Neuronal stem cell (in vitro differentiated cells): ENCODE data around the gene GSTM3.
A peak's percentile ranks its signal among the peaks of the same experiment; 100 is the strongest.

ENCODE experiments used
- DNase-seq: peaks from one replicate; pipeline ENCODE4 v3.0.0-alpha.2; 2013; ENCODE audit warnings: low spot score
- H2AFZ ChIP-seq: one replicate; pipeline ENCODE4 v1.6.1; 2013; ENCODE audit warnings: mild to moderate bottlenecking, low read length, inconsistent platforms
- H2AK5ac ChIP-seq: 2 replicates; pipeline ENCODE4 v1.6.1; 2013; ENCODE audit warnings: low read depth, mild to moderate bottlenecking, inconsistent platforms, low read length, moderate library complexity, mixed read lengths
- H2BK120ac ChIP-seq: 2 replicates; pipeline ENCODE4 v1.6.1; 2013; ENCODE audit warnings: low read depth, mild to moderate bottlenecking, inconsistent platforms, low read length, moderate library complexity, mixed read lengths
- H2BK12ac ChIP-seq: one replicate; pipeline ENCODE4 v1.6.1; 2013; ENCODE audit warnings: low read length, inconsistent platforms
- H2BK15ac ChIP-seq: 2 replicates; pipeline ENCODE4 v1.6.1; 2013; ENCODE audit warnings: mild to moderate bottlenecking, low read length, inconsistent platforms, mixed read lengths
- H2BK5ac ChIP-seq: one replicate; pipeline ENCODE4 v1.6.1; 2013; ENCODE audit warnings: inconsistent platforms, mild to moderate bottlenecking, low read length, moderate library complexity
- H3K14ac ChIP-seq: one replicate; pipeline ENCODE4 v1.6.1; 2013; ENCODE audit warnings: low read length, inconsistent platforms
- H3K18ac ChIP-seq: 2 replicates; pipeline ENCODE4 v1.6.1; 2013; ENCODE audit warnings: low read length, inconsistent platforms
- H3K23ac ChIP-seq: 2 replicates; pipeline ENCODE4 v1.6.1; 2013; ENCODE audit warnings: low read depth, mild to moderate bottlenecking, mixed read lengths, low read length, inconsistent platforms; ENCODE audit not compliant: poor library complexity
- H3K27ac ChIP-seq: replicated peaks from 3 replicates; pipeline ENCODE4 v1.5.1; 2013; ENCODE audit warnings: low read length, inconsistent platforms
- H3K27me3 ChIP-seq, 3 experiments: 2 replicates each; pipeline ENCODE4 v1.6.1; 2013; ENCODE audit warnings: low read length in 3 of 3, mild to moderate bottlenecking in 2 of 3, inconsistent platforms in 1 of 3, low read depth in 1 of 3, mixed read lengths in 1 of 3, moderate library complexity in 1 of 3; ENCODE audit not compliant: control insufficient read depth in 3 of 3, insufficient read depth in 3 of 3
- H3K36me3 ChIP-seq, 2 donors: replicated peaks in 1 of 2; 2 replicates each; pipeline ENCODE4 v1.6.1; 2013; ENCODE audit warnings: low read length in 2 of 2; ENCODE audit not compliant: control insufficient read depth in 2 of 2, insufficient read depth in 2 of 2
- H3K4ac ChIP-seq: 2 replicates; pipeline ENCODE4 v1.6.1; 2013; ENCODE audit warnings: inconsistent platforms, mild to moderate bottlenecking, low read length, moderate library complexity
- H3K4me1 ChIP-seq, 2 donors: 1 replicate in 1 of 2; 2 replicates in 1 of 2; pipeline ENCODE4 v1.6.1; 2013; ENCODE audit warnings: low read length in 2 of 2, low read depth in 1 of 2; ENCODE audit not compliant: control insufficient read depth in 2 of 2, insufficient read depth in 1 of 2
- H3K4me2 ChIP-seq: one replicate; pipeline ENCODE4 v1.6.1; 2013; ENCODE audit warnings: mild to moderate bottlenecking, low read length, inconsistent platforms; ENCODE audit not compliant: insufficient read depth, poor library complexity, severe bottlenecking
- H3K4me3 ChIP-seq, 2 donors: 2 replicates each; pipeline ENCODE4 v1.5.1; 2013; ENCODE audit warnings: low read length in 2 of 2, mild to moderate bottlenecking in 2 of 2, inconsistent platforms in 1 of 2, moderate library complexity in 1 of 2
- H3K79me1 ChIP-seq: one replicate; pipeline ENCODE4 v1.6.1; 2013; ENCODE audit warnings: low read depth, mild to moderate bottlenecking, inconsistent platforms, low read length, moderate library complexity
- H3K9ac ChIP-seq: one replicate; pipeline ENCODE4 v1.6.1; 2013; ENCODE audit warnings: mild to moderate bottlenecking, low read depth, low read length, inconsistent platforms; ENCODE audit not compliant: poor library complexity
- H3K9me3 ChIP-seq, 2 donors: replicated peaks in 1 of 2; 2 replicates each; pipeline versions ENCODE3 to v1.6.1; 2013; ENCODE audit warnings: low read length in 2 of 2, mild to moderate bottlenecking in 2 of 2, inconsistent platforms in 1 of 2, low read depth in 1 of 2, mixed read lengths in 1 of 2, moderate library complexity in 1 of 2; ENCODE audit not compliant: control insufficient read depth in 2 of 2, insufficient read depth in 1 of 2
- H4K8ac ChIP-seq: one replicate; pipeline ENCODE4 v1.6.1; 2013; ENCODE audit warnings: low read depth, mild to moderate bottlenecking, inconsistent platforms, low read length, moderate library complexity
- H4K91ac ChIP-seq: one replicate; pipeline ENCODE4 v1.6.1; 2013; ENCODE audit warnings: low read length, low read depth, mild to moderate bottlenecking, inconsistent platforms; ENCODE audit not compliant: poor library complexity
- WGBS, 2 donors: extraction: QIAGEN DNeasy Blood & Tissue Kit; methylation state at CpG; one replicate each; pipeline ENCODE4 v1.1.7; 2013; ENCODE audit warnings: missing lambda C conversion rate in 2 of 2, mixed read lengths in 1 of 2; ENCODE audit not compliant: insufficient read length in 2 of 2, insufficient replicate concordance in 1 of 2; ENCODE audit errors: extremely low coverage in 2 of 2; 5-methylcytosine and 5-hydroxymethylcytosine counted together

The GSTM3 gene

DNA sequence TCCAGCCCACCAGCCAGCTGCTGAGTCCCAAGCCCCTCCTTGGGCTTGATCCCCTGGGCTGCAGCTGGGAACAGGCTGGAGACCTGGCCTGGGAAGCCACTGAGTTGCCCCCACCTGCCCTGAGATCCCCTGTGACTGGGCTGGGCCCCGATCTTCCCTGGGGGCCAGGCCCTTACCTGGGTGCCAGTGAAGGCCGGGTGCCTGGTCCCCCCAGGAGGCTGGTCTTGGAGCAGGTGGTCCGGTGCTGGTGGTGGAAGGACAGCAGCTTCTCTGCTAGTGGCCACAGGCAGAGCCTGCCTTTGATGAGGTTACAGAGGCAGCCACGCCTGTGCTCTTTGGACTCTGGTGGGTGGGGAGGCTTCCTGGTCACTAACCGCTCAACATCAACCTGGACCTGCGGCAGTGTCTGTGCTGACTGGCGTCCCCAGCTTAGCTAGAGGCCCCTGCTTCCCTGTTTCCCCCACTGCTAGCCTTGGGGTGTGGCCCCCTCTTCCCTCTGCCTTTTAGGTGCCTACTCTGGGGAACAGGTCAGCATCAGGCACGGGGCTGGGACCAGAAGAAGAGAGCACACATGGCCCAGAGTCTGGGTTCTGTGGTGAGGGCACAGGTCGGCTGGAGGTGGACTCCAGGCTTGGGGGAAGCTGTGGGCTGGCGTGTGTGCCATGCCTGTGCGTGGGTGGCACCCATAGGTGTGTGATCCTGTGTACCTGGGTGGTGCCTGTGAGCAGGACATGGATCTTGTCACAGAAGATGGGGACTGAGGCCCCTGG is 23.0 kb upstream of the GSTM3 start, which contains the start of gene EPS8L3:
EPS8L3 (minus strand) TSS at position 278 of the 770 bp plus-strand sequence. CDS start 2,174 bp downstream, outside the sequence.
- H2BK5ac ChIP-seq: no peak within 1 kb of the TSS
- H3K4me3 ChIP-seq: no peak within 1 kb of the TSS
- H2AK5ac ChIP-seq: peak within 1 kb of the TSS; percentile 73
- no peak within 1 kb of the TSS for H2BK15ac ChIP-seq
- peaks cover 0 to 7% of the 10 kb centered on the region in 2 donors for H3K4me1 ChIP-seq
- H3K27me3 ChIP-seq: peaks cover 0 to 40% (median 0%) of the 10 kb centered on the region in 3 experiments
- no peak within 1 kb of the TSS for H2AFZ ChIP-seq
- H3K4me2 ChIP-seq: no peak within 1 kb of the TSS
- peak within 1 kb of the TSS; percentile 46 for H3K18ac ChIP-seq
- H3K36me3 ChIP-seq: no peaks in the 10 kb centered on the region
- H3K23ac ChIP-seq: peak within 1 kb of the TSS; percentile 21
- H3K9me3 ChIP-seq: no peaks in the 10 kb centered on the region
- H2BK12ac ChIP-seq: no peak within 1 kb of the TSS
- no peak within 1 kb of the TSS for H3K4ac ChIP-seq
- peak within 1 kb of the TSS; percentile 82 for H4K91ac ChIP-seq
- peak within 1 kb of the TSS; percentile 64 for H3K14ac ChIP-seq
- no peak within 1 kb of the TSS for H2BK120ac ChIP-seq
- DNase-seq: no peak
- H4K8ac ChIP-seq: no peak within 1 kb of the TSS
- no peak within 1 kb of the TSS for H3K27ac ChIP-seq
- H3K9ac ChIP-seq: peak within 1 kb of the TSS; percentile 13
- WGBS, 2 donors: no CpG with 5 or more reads among the region's 11 CpGs
- no peaks in the 10 kb centered on the region for H3K79me1 ChIP-seq

DNA sequence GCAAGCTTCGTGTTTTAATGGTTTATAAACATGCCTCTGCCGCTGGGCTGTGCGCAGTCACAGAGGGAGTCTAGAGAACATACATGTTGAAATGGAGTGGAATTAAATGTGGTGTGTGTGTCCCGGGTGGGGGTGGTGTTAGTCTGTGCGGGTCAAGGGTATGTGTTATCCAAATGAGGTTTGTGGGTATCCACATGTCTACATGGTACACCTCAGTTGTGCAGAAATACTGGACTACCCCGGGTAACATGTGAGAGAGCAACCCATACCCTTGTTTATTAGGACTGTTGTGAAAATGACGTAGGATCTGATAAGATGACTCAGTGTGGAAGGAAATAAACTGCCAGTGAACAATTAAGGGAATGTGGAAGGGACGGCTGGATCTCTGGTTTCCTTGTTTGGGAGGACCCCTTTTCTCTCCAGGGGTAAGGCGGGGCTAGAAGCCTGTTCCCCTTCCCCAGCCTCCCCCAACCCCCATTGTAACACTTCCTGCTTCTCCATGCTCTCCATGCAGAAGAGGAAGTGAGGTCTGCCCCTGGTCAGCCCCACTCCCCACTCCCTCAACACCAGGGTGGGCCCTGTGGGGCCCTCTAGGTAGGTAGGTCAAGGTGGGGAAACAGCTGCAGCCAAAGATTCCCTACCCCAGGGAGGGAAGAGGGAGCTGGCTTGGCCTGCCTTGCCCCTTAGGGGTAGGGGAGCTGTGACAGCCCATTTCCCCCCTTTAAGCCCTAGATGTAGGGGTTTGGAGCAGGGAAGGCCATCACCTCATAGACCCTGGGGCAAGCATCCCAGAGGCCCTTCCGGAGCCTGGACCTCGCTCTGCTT is 22.2 kb upstream of the GSTM3 start:
- peaks cover 0 to 7% of the 10 kb centered on the region in 2 donors for H3K4me1 ChIP-seq
- WGBS, 2 donors: no CpG with 5 or more reads among the region's 11 CpGs
- H4K91ac ChIP-seq: no peak overlapping the region

DNA sequence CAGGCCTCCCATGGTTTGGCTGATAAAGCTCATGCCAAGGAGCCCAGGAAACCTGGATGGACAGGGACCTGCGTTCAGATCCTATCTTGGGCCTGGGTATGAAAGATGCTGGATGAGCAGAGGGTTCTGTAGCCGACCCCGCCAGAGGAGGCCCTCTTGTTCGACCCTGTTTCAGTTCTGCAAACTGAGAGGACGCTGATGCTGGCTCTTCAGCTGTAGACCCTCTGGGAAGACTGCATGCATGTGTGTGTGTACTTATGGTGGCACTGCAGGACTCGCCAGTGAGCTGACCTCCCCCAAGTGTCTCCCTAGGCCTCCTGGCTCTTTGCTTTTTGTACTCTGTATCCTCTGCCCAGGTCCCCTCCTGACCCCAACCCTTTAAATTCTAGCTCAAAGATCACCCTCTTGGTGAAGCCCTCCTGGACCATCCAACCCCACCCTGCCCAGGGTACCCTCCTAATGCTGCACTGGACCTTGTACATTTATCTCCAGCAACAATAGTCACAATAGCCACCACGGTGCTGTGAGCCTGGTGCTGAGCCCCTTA is 21.3 kb upstream of the GSTM3 start:
- Histone ChIP-seq H3K27me3 (peaks cover 0 to 28% (median 0%) of the 10 kb centered on the region in 3 experiments), H3K79me1 (no peaks in the 10 kb centered on the region), H3K9ac (no peak overlapping the region), H3K4me2 (no peak overlapping the region), H3K23ac (no peak overlapping the region), H4K91ac (no peak overlapping the region), H2BK15ac (no peak overlapping the region), H3K9me3 (no peaks in the 10 kb centered on the region), H3K18ac (no peak overlapping the region), H3K27ac (no peak overlapping the region), H2BK5ac (no peak overlapping the region), H3K14ac (no peak overlapping the region), H2BK120ac (no peak overlapping the region), H3K4me1 (peaks cover 0 to 7% of the 10 kb centered on the region in 2 donors), H2AK5ac (no peak overlapping the region), H2BK12ac (no peak overlapping the region), H3K4ac (no peak overlapping the region), H4K8ac (no peak overlapping the region), H3K36me3 (no peaks in the 10 kb centered on the region), H2AFZ (no peak overlapping the region), H3K4me3 (no peak overlapping the region)
- WGBS, 2 donors: no CpG with 5 or more reads among the region's 7 CpGs
- DNase-seq: no peak

More for the DNA sequence above, 22.2 kb upstream of the GSTM3 start:
- H3K18ac ChIP-seq: peak overlapping the region; percentile 3
- H3K27ac ChIP-seq: no peak overlapping the region
- H3K23ac ChIP-seq: no peak overlapping the region
- no peak overlapping the region for H3K4ac ChIP-seq
- H3K4me2 ChIP-seq: no peak overlapping the region
- H3K4me3 ChIP-seq: no peak overlapping the region
- H2BK120ac ChIP-seq: no peak overlapping the region
- H2BK15ac ChIP-seq: no peak overlapping the region
- DNase-seq: no peak
- peaks cover 0 to 36% (median 0%) of the 10 kb centered on the region in 3 experiments for H3K27me3 ChIP-seq
- H3K9ac ChIP-seq: no peak overlapping the region
- no peak overlapping the region for H2BK5ac ChIP-seq
- no peak overlapping the region for H2BK12ac ChIP-seq
- H3K14ac ChIP-seq: no peak overlapping the region
- H3K9me3 ChIP-seq: no peaks in the 10 kb centered on the region
- H4K8ac ChIP-seq: no peak overlapping the region
- peak overlapping the region; percentile 73 for H2AK5ac ChIP-seq
- no peaks in the 10 kb centered on the region for H3K36me3 ChIP-seq
- no peak overlapping the region for H2AFZ ChIP-seq
- no peaks in the 10 kb centered on the region for H3K79me1 ChIP-seq
